ENCODE data around the gene TSHZ2.

The TSHZ2 gene

GRCh38 chr20:53157443-53158408, 185.6 kb downstream of the TSHZ2 start:
- Histone ChIP-seq H4K8ac (ENCODE audit: low read length) (no peak overlapping the region), H3K79me1 (replicated peaks; ENCODE audit: low read length, poor library complexity, severe bottlenecking) (no peaks in the 10 kb centered on the region), H2BK15ac (ENCODE audit: low read depth, poor library complexity, severe bottlenecking) (no peak overlapping the region), H3K4me3 (ENCODE audit: insufficient read depth in 1 of 2, low read depth in 1 of 2, low read length in 2 of 2) (no peak overlapping the region), H2AK5ac (ENCODE audit: low read length, severe bottlenecking) (no peak overlapping the region), H3K9me3 (ENCODE audit: control insufficient read depth, low read length) (no peaks in the 10 kb centered on the region), H3K36me3 (ENCODE audit: control insufficient read depth in 1 of 2, insufficient read depth in 2 of 2, low read depth in 1 of 2, low read length in 2 of 2) (no peaks in the 10 kb centered on the region), H3K4ac (ENCODE audit: low read depth in 1 of 2, low read length in 2 of 2) (no peak overlapping the region), H4K91ac (ENCODE audit: low read length) (no peak overlapping the region), H3K14ac (ENCODE audit: low read length in 2 of 2) (no peak overlapping the region), H3K4me1 (ENCODE audit: control insufficient read depth, insufficient read depth, low read depth, low read length) (no peaks in the 10 kb centered on the region), H3K4me2 (ENCODE audit: low read length, poor library complexity, severe bottlenecking) (no peak overlapping the region), H3K27ac (ENCODE audit: low read length, poor library complexity, severe bottlenecking) (no peak overlapping the region), H2BK12ac (ENCODE audit: low read length in 2 of 2) (no peak overlapping the region), H3K27me3 (ENCODE audit: control insufficient read depth in 1 of 2, insufficient read depth in 1 of 2, low read length in 2 of 2) (no peaks in the 10 kb centered on the region), H2AFZ (ENCODE audit: low read depth, low read length) (no peak overlapping the region), H2BK120ac (ENCODE audit: low read depth, low read length) (no peak overlapping the region), H3K18ac (ENCODE audit: low read depth in 1 of 2, low read length in 2 of 2) (no peak overlapping the region), H3K23ac (ENCODE audit: low read length in 2 of 2) (no peak overlapping the region), H3K9ac (ENCODE audit: low read length) (no peak overlapping the region), H2BK5ac (ENCODE audit: low read depth, low read length, poor library complexity, severe bottlenecking) (no peak overlapping the region)
- WGBS: 82% methylated on average over 9 of the region's 11 CpGs
- DNase-seq: peak; percentile 22

- DNase-seq: no peak
- no peaks in the 10 kb centered on the region for H3K27me3 ChIP-seq (ENCODE audit: control insufficient read depth in 1 of 2, insufficient read depth in 1 of 2, low read length in 2 of 2)
- no peak overlapping the region for H2BK120ac ChIP-seq (ENCODE audit: low read depth, low read length)
- no peak overlapping the region for H2BK5ac ChIP-seq (ENCODE audit: low read depth, low read length, poor library complexity, severe bottlenecking)
- no peak overlapping the region for H3K4me3 ChIP-seq (ENCODE audit: insufficient read depth in 1 of 2, low read depth in 1 of 2, low read length in 2 of 2)
- no peak overlapping the region for H3K23ac ChIP-seq (ENCODE audit: low read length in 2 of 2)
- H3K4me2 ChIP-seq (ENCODE audit: low read length, poor library complexity, severe bottlenecking): no peak overlapping the region
- H2AFZ ChIP-seq (ENCODE audit: low read depth, low read length): no peak overlapping the region
- no peak overlapping the region for H3K14ac ChIP-seq (ENCODE audit: low read length in 2 of 2)
- no peaks in the 10 kb centered on the region for H3K36me3 ChIP-seq (ENCODE audit: control insufficient read depth in 1 of 2, insufficient read depth in 2 of 2, low read depth in 1 of 2, low read length in 2 of 2)
- no peaks in the 10 kb centered on the region for H3K4me1 ChIP-seq (ENCODE audit: control insufficient read depth, insufficient read depth, low read depth, low read length)
- H2BK12ac ChIP-seq (ENCODE audit: low read length in 2 of 2): no peak overlapping the region
- H3K9ac ChIP-seq (ENCODE audit: low read length): no peak overlapping the region
- no peak overlapping the region for H3K4ac ChIP-seq (ENCODE audit: low read depth in 1 of 2, low read length in 2 of 2)
- H3K79me1 ChIP-seq (replicated peaks; ENCODE audit: low read length, poor library complexity, severe bottlenecking): no peaks in the 10 kb centered on the region
- H2AK5ac ChIP-seq (ENCODE audit: low read length, severe bottlenecking): no peak overlapping the region
- H3K9me3 ChIP-seq (ENCODE audit: control insufficient read depth, low read length): no peaks in the 10 kb centered on the region
- WGBS: 100% methylated on average over 1 of the region's 1 CpG
- H4K91ac ChIP-seq (ENCODE audit: low read length): no peak overlapping the region
- H2BK15ac ChIP-seq (ENCODE audit: low read depth, poor library complexity, severe bottlenecking): no peak overlapping the region
- H3K27ac ChIP-seq (ENCODE audit: low read length, poor library complexity, severe bottlenecking): no peak overlapping the region
- H3K18ac ChIP-seq (ENCODE audit: low read depth in 1 of 2, low read length in 2 of 2): no peak overlapping the region
- no peak overlapping the region for H4K8ac ChIP-seq (ENCODE audit: low read length)
These were observed 187.0 kb downstream of the TSHZ2 start for GRCh38 chr20:53159160-53159559.

GRCh38 chr20:53161073-53161472, 188.9 kb downstream of the TSHZ2 start:
- Histone ChIP-seq H3K4me1 (ENCODE audit: control insufficient read depth, insufficient read depth, low read depth, low read length) (no peaks in the 10 kb centered on the region), H3K9ac (ENCODE audit: low read length) (peak overlapping the region; percentile 84), H3K36me3 (ENCODE audit: control insufficient read depth in 1 of 2, insufficient read depth in 2 of 2, low read depth in 1 of 2, low read length in 2 of 2) (no peaks in the 10 kb centered on the region), H2BK12ac (ENCODE audit: low read length in 2 of 2) (no peak overlapping the region), H3K4me3 (ENCODE audit: insufficient read depth in 1 of 2, low read depth in 1 of 2, low read length in 2 of 2) (no peak overlapping the region), H2AK5ac (ENCODE audit: low read length, severe bottlenecking) (no peak overlapping the region), H2BK120ac (ENCODE audit: low read depth, low read length) (no peak overlapping the region), H3K4ac (ENCODE audit: low read depth in 1 of 2, low read length in 2 of 2) (no peak overlapping the region), H3K9me3 (ENCODE audit: control insufficient read depth, low read length) (no peaks in the 10 kb centered on the region), H4K91ac (ENCODE audit: low read length) (no peak overlapping the region), H3K14ac (ENCODE audit: low read length in 2 of 2) (no peak overlapping the region), H3K27ac (ENCODE audit: low read length, poor library complexity, severe bottlenecking) (no peak overlapping the region), H3K23ac (ENCODE audit: low read length in 2 of 2) (no peak overlapping the region), H2BK15ac (ENCODE audit: low read depth, poor library complexity, severe bottlenecking) (no peak overlapping the region), H2BK5ac (ENCODE audit: low read depth, low read length, poor library complexity, severe bottlenecking) (no peak overlapping the region), H4K8ac (ENCODE audit: low read length) (no peak overlapping the region), H3K79me1 (replicated peaks; ENCODE audit: low read length, poor library complexity, severe bottlenecking) (no peaks in the 10 kb centered on the region), H3K18ac (ENCODE audit: low read depth in 1 of 2, low read length in 2 of 2) (no peak overlapping the region), H3K4me2 (ENCODE audit: low read length, poor library complexity, severe bottlenecking) (no peak overlapping the region), H3K27me3 (ENCODE audit: control insufficient read depth in 1 of 2, insufficient read depth in 1 of 2, low read length in 2 of 2) (no peaks in the 10 kb centered on the region), H2AFZ (ENCODE audit: low read depth, low read length) (no peak overlapping the region)
- no peak for DNase-seq
- WGBS: 88% methylated on average over 2 of the region's 3 CpGs

GRCh38 chr20:53161473-53161872, 189.3 kb downstream of the TSHZ2 start:
- Histone ChIP-seq H4K91ac (ENCODE audit: low read length) (no peak overlapping the region), H3K4me1 (ENCODE audit: control insufficient read depth, insufficient read depth, low read depth, low read length) (no peaks in the 10 kb centered on the region), H2BK5ac (ENCODE audit: low read depth, low read length, poor library complexity, severe bottlenecking) (no peak overlapping the region), H3K79me1 (replicated peaks; ENCODE audit: low read length, poor library complexity, severe bottlenecking) (no peaks in the 10 kb centered on the region), H2AK5ac (ENCODE audit: low read length, severe bottlenecking) (no peak overlapping the region), H2BK15ac (ENCODE audit: low read depth, poor library complexity, severe bottlenecking) (no peak overlapping the region), H3K4ac (ENCODE audit: low read depth in 1 of 2, low read length in 2 of 2) (no peak overlapping the region), H2BK120ac (ENCODE audit: low read depth, low read length) (no peak overlapping the region), H3K9ac (ENCODE audit: low read length) (peak overlapping the region; percentile 84), H3K27ac (ENCODE audit: low read length, poor library complexity, severe bottlenecking) (no peak overlapping the region), H2AFZ (ENCODE audit: low read depth, low read length) (no peak overlapping the region), H3K9me3 (ENCODE audit: control insufficient read depth, low read length) (no peaks in the 10 kb centered on the region), H3K27me3 (ENCODE audit: control insufficient read depth in 1 of 2, insufficient read depth in 1 of 2, low read length in 2 of 2) (no peaks in the 10 kb centered on the region), H4K8ac (ENCODE audit: low read length) (no peak overlapping the region), H3K23ac (ENCODE audit: low read length in 2 of 2) (no peak overlapping the region), H3K14ac (ENCODE audit: low read length in 2 of 2) (no peak overlapping the region), H3K4me3 (ENCODE audit: insufficient read depth in 1 of 2, low read depth in 1 of 2, low read length in 2 of 2) (peak overlapping the region in 1 of 2 experiments; percentile 58), H3K4me2 (ENCODE audit: low read length, poor library complexity, severe bottlenecking) (no peak overlapping the region), H2BK12ac (ENCODE audit: low read length in 2 of 2) (no peak overlapping the region), H3K36me3 (ENCODE audit: control insufficient read depth in 1 of 2, insufficient read depth in 2 of 2, low read depth in 1 of 2, low read length in 2 of 2) (no peaks in the 10 kb centered on the region), H3K18ac (ENCODE audit: low read depth in 1 of 2, low read length in 2 of 2) (no peak overlapping the region)
- no peak for DNase-seq
- 95% methylated on average over 3 of the region's 4 CpGs for WGBS

All from mesenchymal stem cell (in vitro differentiated cells and primary cell).